Mononuclear cell (primary cell): ENCODE data around the gene CD1E. TPM values are rescaled to one million over a fixed set of nuclear protein-coding genes. Genes with fewer than 3 reads are reported as not detected.
"Not testable (repeated sequence)": the region's sequence is repeated elsewhere in the genome, so short reads cannot be mapped to it uniquely, and the experiment has no call there.

Experiments
- H3K27me3 ChIP-seq: 2 replicates; pipeline ENCODE4 v1.6.0; 2011; ENCODE audit warnings: low read length, control low read depth; ENCODE audit not compliant: insufficient read depth
- H3K4me1 ChIP-seq: 2 replicates; pipeline ENCODE4 v1.5.1; 2011; ENCODE audit warnings: mild to moderate bottlenecking, low read length, control low read depth; ENCODE audit not compliant: insufficient read depth
- H3K4me3 ChIP-seq: 2 replicates; pipeline ENCODE4 v1.5.1; 2011; ENCODE audit warnings: mild to moderate bottlenecking, low read length, moderate library complexity
- H3K9me3 ChIP-seq: 2 replicates; pipeline ENCODE4 v1.5.1; 2011; ENCODE audit warnings: low read depth, mild to moderate bottlenecking, control low read depth, low read length
- total RNA-seq: library from RNA; depleted of rRNA; stranded (reverse); fragments of >200 nt; gene quantifications from one replicate; pipeline ENCODE4 v1.2.3, GENCODE V29; 2012

Gene CD1E
- total RNA-seq, 1 donor = 0.52 TPM

DNA sequence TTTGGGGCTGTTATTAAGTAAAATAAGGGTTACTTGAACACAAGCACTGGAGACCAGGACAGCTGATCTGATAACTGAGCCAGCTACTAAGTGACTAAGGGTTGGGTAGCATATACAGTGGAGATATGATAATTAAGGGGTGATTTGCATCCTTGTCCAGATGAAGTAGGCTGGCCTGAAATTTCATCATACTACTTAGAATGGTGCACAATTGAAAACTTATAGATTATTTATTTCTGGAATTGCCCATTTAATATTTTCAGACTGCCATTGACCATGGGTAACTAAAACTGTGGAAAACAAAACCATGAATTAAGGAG is 18.5 kb upstream of the CD1E start:
- Histone ChIP-seq H3K27me3 (no peaks in the 10 kb centered on the region), H3K4me3 (no peak overlapping the region), H3K4me1 (peaks cover 19% of the 10 kb centered on the region), H3K9me3 (no peaks in the 10 kb centered on the region)

GRCh38 chr1:158336413-158336812 is 17.3 kb upstream of the CD1E start:
- peaks cover 10% of the 10 kb centered on the region for H3K4me1 ChIP-seq
- not testable (repeated sequence) for H3K9me3 ChIP-seq, H3K27me3 ChIP-seq

GRCh38 chr1:158348946-158349345 is 4.7 kb upstream of the CD1E start:
- not testable (repeated sequence) for H3K27me3 ChIP-seq, H3K9me3 ChIP-seq, H3K4me3 ChIP-seq, H3K4me1 ChIP-seq

More at GRCh38 chr1:158336413-158336812, 17.3 kb upstream of the CD1E start:
- not testable (repeated sequence) for H3K4me3 ChIP-seq

DNA sequence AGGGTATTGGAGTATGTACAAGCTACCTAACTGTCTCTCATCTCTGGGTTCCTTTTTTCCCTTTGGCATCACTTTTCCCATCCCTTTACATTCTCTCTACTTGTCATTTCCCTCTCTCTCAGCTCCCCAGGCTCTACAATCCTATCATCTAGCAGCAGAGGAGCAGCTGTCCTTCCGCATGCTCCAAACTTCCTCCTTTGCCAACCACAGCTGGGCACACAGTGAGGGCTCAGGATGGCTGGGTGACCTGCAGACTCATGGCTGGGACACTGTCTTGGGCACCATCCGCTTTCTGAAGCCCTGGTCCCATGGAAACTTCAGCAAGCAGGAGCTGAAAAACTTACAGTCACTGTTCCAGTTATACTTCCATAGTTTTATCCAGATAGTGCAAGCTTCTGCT is 561 bp downstream of the CD1E start:
- H3K4me3 ChIP-seq = no peak overlapping the region
- H3K9me3 ChIP-seq = no peaks in the 10 kb centered on the region
- no peaks in the 10 kb centered on the region for H3K27me3 ChIP-seq
- H3K4me1 ChIP-seq = peaks cover 10% of the 10 kb centered on the region

- no peaks in the 10 kb centered on the region for H3K27me3 ChIP-seq
- H3K4me1 ChIP-seq = peaks cover 10% of the 10 kb centered on the region
- no peak overlapping the region for H3K4me3 ChIP-seq
- H3K9me3 ChIP-seq = no peaks in the 10 kb centered on the region
Observed at GRCh38 chr1:158355773-158356285, 2.1 kb downstream of the CD1E start.

GRCh38 chr1:158356616-158357015 is 2.9 kb downstream of the CD1E start:
- Histone ChIP-seq H3K4me3 (no peak overlapping the region), H3K4me1 (peaks cover 10% of the 10 kb centered on the region), H3K9me3 (no peaks in the 10 kb centered on the region), H3K27me3 (no peaks in the 10 kb centered on the region)

DNA sequence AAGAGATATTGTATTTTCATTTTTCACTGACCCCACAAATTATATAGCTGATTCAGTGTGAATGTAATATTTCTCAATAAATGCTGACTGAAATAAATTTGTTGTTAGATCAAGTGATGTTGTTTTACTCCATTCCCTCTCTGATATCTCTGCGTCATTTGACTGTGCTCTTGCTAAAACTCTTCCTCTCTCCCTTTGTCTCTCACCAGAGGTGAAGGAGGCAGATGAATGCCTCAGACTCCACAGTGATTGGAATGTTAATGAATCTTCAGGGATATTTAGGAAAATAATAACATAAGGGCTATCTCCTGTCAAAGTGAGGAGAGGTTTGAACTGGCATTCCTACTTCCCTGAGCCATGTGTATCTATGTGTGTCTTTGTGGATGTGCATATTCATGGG is 3.7 kb downstream of the CD1E start:
- no peaks in the 10 kb centered on the region for H3K27me3 ChIP-seq
- peaks cover 10% of the 10 kb centered on the region for H3K4me1 ChIP-seq
- H3K4me3 ChIP-seq = no peak overlapping the region
- H3K9me3 ChIP-seq = no peaks in the 10 kb centered on the region

DNA sequence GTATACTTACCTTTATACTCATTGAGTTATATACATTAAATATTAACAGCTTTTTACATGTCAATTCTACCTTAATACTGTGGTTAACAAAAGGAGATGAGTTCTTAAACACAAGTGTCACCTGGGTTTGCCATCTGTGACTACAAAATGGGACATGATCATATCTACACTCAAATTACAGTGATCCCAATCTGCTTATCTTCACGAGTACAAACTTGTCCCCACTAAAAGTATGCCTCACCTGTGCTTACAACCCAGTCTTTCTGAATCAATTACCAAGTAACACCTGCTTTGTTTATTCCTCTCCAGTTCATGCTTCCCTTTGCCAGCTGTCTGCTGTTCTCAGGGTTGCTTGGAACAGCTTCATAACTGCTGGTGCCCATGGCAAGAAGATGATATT is 8.8 kb downstream of the CD1E start:
- peaks cover 5% of the 10 kb centered on the region for H3K27me3 ChIP-seq
- H3K4me1 ChIP-seq = no peaks in the 10 kb centered on the region
- H3K4me3 ChIP-seq = no peak overlapping the region
- H3K9me3 ChIP-seq = no peaks in the 10 kb centered on the region

DNA sequence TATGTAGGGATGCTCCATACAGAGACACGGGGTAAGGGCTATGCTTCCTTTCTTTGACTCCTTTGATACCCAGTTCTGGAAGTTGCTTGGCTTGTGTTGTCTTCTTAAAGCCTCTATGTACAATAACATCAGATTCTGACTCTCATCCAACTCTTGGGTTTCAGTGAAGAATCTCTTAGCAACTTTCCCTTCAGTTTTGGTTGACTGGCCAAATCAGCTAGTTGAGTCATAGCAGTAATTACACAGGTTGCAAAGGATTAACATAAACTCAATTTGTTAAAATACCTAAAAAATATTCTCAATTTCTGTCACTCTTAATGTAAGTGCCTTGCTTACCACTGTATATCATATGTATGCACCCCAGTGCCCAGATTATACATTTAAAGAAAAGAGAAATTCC is 9.2 kb downstream of the CD1E start:
- H3K4me1 ChIP-seq = no peaks in the 10 kb centered on the region
- no peak overlapping the region for H3K4me3 ChIP-seq
- H3K9me3 ChIP-seq = no peaks in the 10 kb centered on the region
- H3K27me3 ChIP-seq = peaks cover 5% of the 10 kb centered on the region

GRCh38 chr1:158366783-158367182 is 13.1 kb downstream of the CD1E start:
- Histone ChIP-seq H3K4me1 (no peaks in the 10 kb centered on the region), H3K27me3 (peaks cover 11% of the 10 kb centered on the region), H3K9me3 (peaks cover 5% of the 10 kb centered on the region), H3K4me3 (no peak overlapping the region)

DNA sequence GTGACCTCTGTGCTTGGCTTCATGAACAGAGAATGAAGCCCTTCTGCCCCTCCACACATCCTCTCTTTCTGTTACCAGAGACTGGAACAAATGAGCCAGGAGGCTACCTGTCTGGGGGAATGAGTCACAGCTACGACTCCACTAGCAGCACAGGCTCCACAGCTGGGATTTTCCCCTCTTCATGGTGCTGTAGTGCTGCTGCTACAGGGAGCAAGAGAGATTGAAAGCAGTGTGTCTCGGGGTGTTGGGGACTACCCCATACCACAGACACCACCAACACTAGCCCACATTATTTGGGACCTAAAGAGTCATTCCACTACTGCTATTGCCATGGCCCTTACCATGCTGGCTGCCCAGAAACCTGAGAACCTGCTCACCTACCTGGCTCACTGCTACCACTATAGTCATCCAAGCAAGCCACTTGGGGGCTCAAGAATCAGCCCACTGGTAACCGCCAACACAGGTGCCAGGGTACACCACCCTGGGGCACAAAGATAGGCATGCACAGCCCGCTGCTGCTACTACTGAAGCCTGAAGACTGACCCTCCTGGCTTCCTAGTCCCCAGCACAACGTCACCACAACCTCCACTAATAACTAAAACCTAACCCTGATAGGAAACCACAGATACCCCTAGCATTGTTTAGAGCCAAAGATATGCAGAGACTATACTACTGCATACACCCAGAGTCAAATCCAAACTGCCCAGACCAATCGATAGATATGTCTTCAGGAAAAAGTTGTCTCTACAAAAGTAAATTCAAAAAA is 17.7 kb downstream of the CD1E start:
- Histone ChIP-seq H3K4me1 (no peaks in the 10 kb centered on the region), H3K27me3 (peaks cover 16% of the 10 kb centered on the region), H3K4me3 (no peak overlapping the region), H3K9me3 (peaks cover 13% of the 10 kb centered on the region)

DNA sequence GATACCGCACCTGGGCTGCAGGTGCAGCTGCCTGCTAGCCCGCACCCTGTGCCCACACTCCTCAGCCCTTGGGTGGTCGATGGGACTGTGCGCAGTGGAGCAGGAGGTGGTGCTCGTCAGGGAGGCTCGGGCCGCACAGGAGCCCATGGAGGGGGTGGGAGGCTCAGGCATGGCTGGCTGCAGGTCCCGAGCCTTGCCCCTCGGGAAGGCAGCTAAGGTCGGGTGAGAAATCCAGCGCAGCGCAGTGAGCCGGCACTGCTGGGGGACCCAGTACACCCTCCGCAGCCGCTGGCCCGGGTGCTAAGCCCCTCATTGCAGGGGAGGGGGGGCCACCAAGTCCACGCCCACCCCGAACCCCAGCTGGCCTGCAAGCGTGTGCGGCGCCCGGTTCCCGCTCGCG is 20.4 kb downstream of the CD1E start:
- Histone ChIP-seq H3K27me3 (peaks cover 21% of the 10 kb centered on the region), H3K9me3 (peaks cover 13% of the 10 kb centered on the region)
- not testable (repeated sequence) for H3K4me3 ChIP-seq, H3K4me1 ChIP-seq

DNA sequence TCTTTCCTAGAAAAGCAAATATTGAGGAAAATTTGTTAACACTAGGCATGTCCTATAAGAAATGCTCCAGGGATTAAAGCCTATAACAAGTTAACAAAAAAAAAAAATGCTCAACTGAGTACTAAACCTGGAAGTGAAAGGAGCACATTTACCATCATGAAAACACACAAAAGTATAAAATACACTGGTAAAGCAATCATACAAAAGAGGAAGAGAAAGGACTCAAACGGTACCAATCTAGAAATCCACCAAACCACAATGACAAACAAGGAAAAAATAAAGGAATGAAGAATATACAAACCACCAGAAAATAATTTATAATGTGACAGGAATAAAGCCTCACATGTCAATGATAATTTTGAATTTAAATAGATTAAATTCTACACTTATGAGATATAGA is 21.2 kb downstream of the CD1E start:
- peaks cover 21% of the 10 kb centered on the region for H3K27me3 ChIP-seq
- peaks cover 13% of the 10 kb centered on the region for H3K9me3 ChIP-seq
- no peaks in the 10 kb centered on the region for H3K4me1 ChIP-seq
- H3K4me3 ChIP-seq = no peak overlapping the region

DNA sequence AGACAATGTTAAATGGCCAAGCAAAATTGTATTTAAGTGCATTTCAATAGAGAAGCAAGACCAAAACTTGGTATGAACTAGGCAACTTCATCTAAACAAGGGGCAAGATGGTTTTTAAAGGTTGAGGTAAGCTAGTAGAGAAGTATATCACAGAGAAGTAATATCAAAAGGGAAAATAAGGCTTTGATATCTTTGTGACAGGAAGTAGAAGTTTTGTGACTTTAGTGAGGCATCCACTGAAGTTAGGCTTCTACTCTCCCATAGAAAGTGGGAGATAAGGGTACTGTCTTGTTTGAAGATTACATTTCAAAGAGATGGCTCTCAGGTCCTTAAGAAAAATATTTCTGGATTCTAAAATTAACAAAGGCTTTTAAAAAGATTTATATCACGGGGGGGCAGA is 36.6 kb downstream of the CD1E start:
- H3K27me3 ChIP-seq = no peaks in the 10 kb centered on the region
- no peaks in the 10 kb centered on the region for H3K9me3 ChIP-seq
- H3K4me3 ChIP-seq = no peak overlapping the region
- no peaks in the 10 kb centered on the region for H3K4me1 ChIP-seq

GRCh38 chr1:158391099-158391498 is 37.4 kb downstream of the CD1E start:
- Histone ChIP-seq H3K4me1 (no peaks in the 10 kb centered on the region), H3K4me3 (no peak overlapping the region), H3K9me3 (no peaks in the 10 kb centered on the region), H3K27me3 (no peaks in the 10 kb centered on the region)

GRCh38 chr1:158393476-158393875 is 39.8 kb downstream of the CD1E start:
- no peak overlapping the region for H3K4me3 ChIP-seq

More at GRCh38 chr1:158393476-158393875, 39.8 kb downstream of the CD1E start:
- H3K9me3 ChIP-seq = no peaks in the 10 kb centered on the region
- H3K4me1 ChIP-seq = no peaks in the 10 kb centered on the region
- no peaks in the 10 kb centered on the region for H3K27me3 ChIP-seq
